GM23338 (cell line): ENCODE results near the gene SH2D6. TPM values are rescaled to one million over a fixed set of nuclear protein-coding genes. Genes with fewer than 3 reads are reported as not detected.

ENCODE experiments used
- ATAC-seq: fragments of 200-7000 bp; cut with Tn5 transposase; 3 replicates; pipeline ENCODE4 v1.9.1; 2020
- DNase-seq: peaks from one replicate; pipeline ENCODE4 v3.0.0-alpha.2; 2015; ENCODE audit warnings: low spot score
- H2AFZ ChIP-seq: fragments of 200-600 bp; sonication (generic); 2 replicates; pipeline ENCODE4 v1.8.0; 2016; ENCODE audit warnings: antibody characterized with exemption, mild to moderate bottlenecking, moderate library complexity
- H3F3A ChIP-seq: fragments of 200-600 bp; sonication (generic); replicated peaks from 2 replicates; pipeline ENCODE4 v1.8.0; 2017; ENCODE audit warnings: antibody characterized with exemption, mixed run types, low read depth
- H3K27ac ChIP-seq: fragments of 200-600 bp; sonication (generic); 2 replicates; pipeline ENCODE4 v1.6.1; 2016; ENCODE audit warnings: low read depth
- H3K27me3 ChIP-seq: fragments of 200-600 bp; sonication (generic); 2 replicates; pipeline ENCODE4 v1.8.0; 2016; ENCODE audit warnings: mild to moderate bottlenecking, mixed run types, moderate library complexity; ENCODE audit not compliant: insufficient read depth
- H3K36me3 ChIP-seq: fragments of 200-600 bp; sonication (generic); 2 replicates; pipeline ENCODE4 v1.8.0; 2016; ENCODE audit warnings: mild to moderate bottlenecking; ENCODE audit not compliant: insufficient read depth
- H3K4me1 ChIP-seq: fragments of 200-600 bp; sonication (generic); 2 replicates; pipeline ENCODE4 v1.8.0; 2016; ENCODE audit warnings: mild to moderate bottlenecking, moderate library complexity; ENCODE audit not compliant: insufficient read depth
- H3K4me2 ChIP-seq: fragments of 200-600 bp; sonication (generic); 2 replicates; pipeline ENCODE4 v1.7.1; 2017; ENCODE audit warnings: mixed run types
- H3K4me3 ChIP-seq: fragments of 200-600 bp; sonication (generic); 2 replicates; pipeline ENCODE4 v1.6.1; 2016; ENCODE audit warnings: mixed run types
- H3K79me2 ChIP-seq: fragments of 200-600 bp; sonication (generic); replicated peaks from 2 replicates; pipeline ENCODE4 v1.8.0; 2017; ENCODE audit warnings: mild to moderate bottlenecking; ENCODE audit not compliant: insufficient read depth
- H3K9me2 ChIP-seq: fragments of 200-600 bp; sonication (generic); 2 replicates; pipeline ENCODE4 v1.8.0; 2017; ENCODE audit not compliant: insufficient read depth
- H4K20me1 ChIP-seq: fragments of 200-600 bp; sonication (generic); replicated peaks from 2 replicates; pipeline ENCODE4 v1.8.0; 2017; ENCODE audit warnings: mild to moderate bottlenecking; ENCODE audit not compliant: insufficient read depth
- H3K27ac Mint-ChIP-seq: 2 replicates; pipeline ENCODE4 v1.8.0; 2020; ENCODE audit warnings: inconsistent platforms, mild to moderate bottlenecking, moderate library complexity, mixed read lengths
- H3K27me3 Mint-ChIP-seq: 3 replicates; pipeline ENCODE4 v1.8.0; 2022; ENCODE audit warnings: low read depth, mild to moderate bottlenecking, moderate library complexity, mixed read lengths, inconsistent platforms; ENCODE audit not compliant: insufficient read depth, poor library complexity
- H3K36me3 Mint-ChIP-seq: 3 replicates; pipeline ENCODE4 v1.8.0; 2021; ENCODE audit warnings: low read depth, mild to moderate bottlenecking, inconsistent platforms, moderate library complexity, mixed read lengths
- H3K4me1 Mint-ChIP-seq: 3 replicates; pipeline ENCODE4 v1.8.0; 2020; ENCODE audit warnings: mild to moderate bottlenecking, inconsistent platforms, mixed read lengths
- H3K4me3 Mint-ChIP-seq: 3 replicates; pipeline ENCODE4 v1.8.0; 2021; ENCODE audit warnings: moderate library complexity, mild to moderate bottlenecking, inconsistent platforms, mixed read lengths
- H3K9me3 Mint-ChIP-seq: 3 replicates; pipeline ENCODE4 v1.8.0; 2020; ENCODE audit warnings: moderate library complexity, mild to moderate bottlenecking, inconsistent platforms, mixed read lengths
- CREB1 ChIP-seq: fragments of 250-450 bp; sonication (Bioruptor Pico); IDR thresholded peaks from 2 replicates; pipeline ENCODE4 v1.5.0; 2020; ENCODE audit warnings: low read depth, mild to moderate bottlenecking, moderate library complexity
- ETS1 ChIP-seq: IDR thresholded peaks from 2 replicates; pipeline ENCODE4 v1.6.1; 2016; ENCODE audit warnings: antibody characterized with exemption
- NANOG ChIP-seq: IDR thresholded peaks from 2 replicates; pipeline ENCODE4 v1.6.1; 2016; ENCODE audit warnings: antibody characterized with exemption, borderline replicate concordance
- POLR2AphosphoS5 ChIP-seq: IDR thresholded peaks from 2 replicates; pipeline ENCODE4 v1.6.1; 2016; ENCODE audit warnings: antibody characterized with exemption, low read depth
- ZNF114 ChIP-seq: fragments of 250-450 bp; sonication (Bioruptor Pico); IDR thresholded peaks from 2 replicates; pipeline ENCODE4 v1.5.0; 2020; ENCODE audit warnings: mild to moderate bottlenecking, moderate library complexity
- polyA plus RNA-seq: library from polyadenylated mRNA; unstranded; fragments of >200 nt; fragmentation: Nextera tagmentation; extraction: Ambion mirVana; gene quantifications from 2 replicates; pipeline ENCODE4 v1.2.1, GENCODE V29; 2016
- total RNA-seq: library from RNA; depleted of rRNA; stranded (reverse); fragments of >200 nt; shearing (Covaris generic); gene quantifications from 2 replicates; pipeline ENCODE4 v1.2.3, GENCODE V29; 2014
- TF ChIP-seq, protein P1 (sequence below), 2 experiments: fragments of 200-600 bp in 1 of 2; sonication (generic) in 1 of 2; conservative IDR thresholded peaks; 2 replicates each; pipeline versions ENCODE4 v1.5.1 to v1.6.1; 2016 to 2017; ENCODE audit warnings: antibody characterized with exemption in 2 of 2, low read depth in 2 of 2, mild to moderate bottlenecking in 2 of 2, moderate library complexity in 1 of 2

SH2D6 gene
- total and polyA plus RNA-seq, 2 experiments from 2014 or later, result 0.37 TPM; not detected in 1

- Mint-ChIP-seq H3K36me3 (no peaks in the 10 kb centered on the region), H3K9me3 (no peaks in the 10 kb centered on the region; the same call in 2 of the 3 replicates), H3K27me3 (peaks cover 26% of the 10 kb centered on the region), H3K27ac (peak overlapping the region; percentile 93), H3K4me1 (peaks cover 36% of the 10 kb centered on the region), H3K4me3 (peak overlapping the region; percentile 68)
- no peak for ATAC-seq
- TF ChIP-seq CREB1 (CRISPR knock-in tag) (no peak), ETS1 (no peak)
- DNase-seq, result no peak
- H3K36me3 ChIP-seq, result no peaks in the 10 kb centered on the region
- H2AFZ ChIP-seq, result peak overlapping the region; percentile 74; the same call in 1 of the 2 replicates
- no peaks in the 10 kb centered on the region for H3K9me2 ChIP-seq
- peak overlapping the region; percentile 86 for H3K4me2 ChIP-seq
- no peaks in the 10 kb centered on the region for H4K20me1 ChIP-seq
- peaks cover 42% of the 10 kb centered on the region for H3K4me1 ChIP-seq
- H3K79me2 ChIP-seq, result no peaks in the 10 kb centered on the region
- peak overlapping the region; percentile 53 for H3K4me3 ChIP-seq
- no peaks in the 10 kb centered on the region for H3K27me3 ChIP-seq
- H3F3A ChIP-seq, result peaks cover 9% of the 10 kb centered on the region
- 0 out of 2 replicates have a peak overlapping the region, but pooled peaks have one; percentile 19 for H3K27ac ChIP-seq
Measured at GRCh38 chr2:85436836-85437487, 18.4 kb downstream of the SH2D6 start.

DNA sequence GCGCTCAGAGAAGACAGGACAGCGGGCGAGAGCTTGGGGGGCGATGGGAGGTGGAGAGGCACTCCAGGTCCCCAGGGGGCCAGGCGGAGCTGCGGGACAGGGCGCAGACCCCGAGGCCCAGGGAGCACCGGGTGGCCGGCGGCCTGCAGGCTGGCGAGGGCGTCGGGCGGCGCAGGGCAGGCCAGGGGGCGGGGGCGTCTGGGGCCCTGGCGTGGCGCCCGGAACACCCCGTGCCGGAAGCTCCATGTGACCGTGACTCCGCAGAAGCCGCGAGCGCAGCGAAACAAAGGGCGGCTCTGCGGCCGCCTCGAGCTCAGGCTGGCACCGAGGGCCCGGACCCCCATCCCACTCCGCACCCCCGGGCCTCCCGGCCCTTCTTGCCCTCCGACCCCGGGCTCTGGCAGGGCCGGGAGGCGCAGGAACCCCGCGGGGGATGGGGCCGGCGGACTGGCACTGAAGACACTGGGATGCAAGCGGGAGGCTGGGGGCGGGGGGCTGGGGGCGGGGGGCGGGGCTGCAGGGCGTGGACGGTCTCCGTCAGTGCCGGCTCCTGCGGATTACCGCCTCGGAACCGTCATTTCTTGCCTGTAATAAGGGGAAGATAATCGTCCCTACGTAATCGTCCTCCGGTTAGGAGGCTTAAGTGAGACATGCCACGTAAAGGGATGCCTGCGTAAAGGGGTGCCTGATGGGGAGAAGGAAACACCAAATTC is 19.1 kb downstream of the SH2D6 start:
- H2AFZ ChIP-seq, result peak overlapping the region; percentile 96

DNA sequence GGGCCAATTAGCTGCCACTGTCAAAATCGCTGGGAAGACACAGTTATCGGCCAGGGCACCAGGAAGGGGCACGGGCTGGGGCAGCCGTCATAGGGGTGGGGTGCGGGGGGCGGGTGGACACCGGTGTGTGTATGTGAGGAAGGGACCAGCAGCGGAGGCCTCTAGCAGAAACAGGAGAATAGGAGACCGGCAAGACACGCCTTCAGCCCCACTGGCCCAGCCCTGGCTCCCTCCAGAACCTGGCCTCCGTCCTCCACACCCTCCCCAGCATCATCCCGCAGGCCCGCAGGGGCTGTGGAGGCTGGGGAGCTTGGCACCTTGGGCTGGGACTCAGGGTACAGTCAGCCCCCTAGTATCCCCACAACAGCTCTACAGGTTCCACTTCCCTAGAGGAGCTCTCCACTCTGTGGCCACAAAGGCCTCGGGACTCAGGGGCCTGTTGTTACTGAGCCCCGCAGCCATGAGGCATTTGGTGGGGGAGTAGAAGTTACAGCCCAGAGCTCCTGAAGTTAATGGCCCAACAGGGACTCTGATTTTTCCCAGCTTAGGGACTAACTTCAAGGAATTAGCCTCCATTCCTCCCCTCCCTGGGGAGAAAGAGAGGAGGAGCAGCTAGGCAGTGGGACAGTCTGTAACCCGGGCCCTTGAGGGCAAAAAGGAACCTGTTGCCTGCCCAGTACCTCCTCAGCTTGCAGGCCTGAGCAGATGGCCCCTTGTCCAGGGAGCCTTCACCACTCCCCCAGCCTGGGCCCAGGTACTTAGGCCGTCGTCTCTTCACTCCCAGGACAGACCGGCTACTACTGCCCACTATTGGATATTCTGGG is 19.9 kb downstream of the SH2D6 start:
- H3K27me3 ChIP-seq, result no peaks in the 10 kb centered on the region
- Mint-ChIP-seq H3K4me1 (peaks cover 30% of the 10 kb centered on the region), H3K27me3 (peaks cover 22% of the 10 kb centered on the region), H3K4me3 (peak overlapping the region; percentile 70), H3K36me3 (no peaks in the 10 kb centered on the region), H3K27ac (0 out of 2 replicates have a peak overlapping the region, but pooled peaks have one; percentile 56), H3K9me3 (no peaks in the 10 kb centered on the region; the same call in 2 of the 3 replicates)
- peaks cover 30% of the 10 kb centered on the region for H3K4me1 ChIP-seq
- no peaks in the 10 kb centered on the region for H3K79me2 ChIP-seq
- H3K4me2 ChIP-seq, result peak overlapping the region; percentile 86
- H2AFZ ChIP-seq, result peak overlapping the region; percentile 96
- no peaks in the 10 kb centered on the region for H3K36me3 ChIP-seq
- H4K20me1 ChIP-seq, result no peaks in the 10 kb centered on the region
- ATAC-seq (peak; percentile 30), DNase-seq (no peak)
- no peak for TF ChIP-seq ZNF114 (CRISPR knock-in tag)
- TF ChIP-seq, protein P1, sequence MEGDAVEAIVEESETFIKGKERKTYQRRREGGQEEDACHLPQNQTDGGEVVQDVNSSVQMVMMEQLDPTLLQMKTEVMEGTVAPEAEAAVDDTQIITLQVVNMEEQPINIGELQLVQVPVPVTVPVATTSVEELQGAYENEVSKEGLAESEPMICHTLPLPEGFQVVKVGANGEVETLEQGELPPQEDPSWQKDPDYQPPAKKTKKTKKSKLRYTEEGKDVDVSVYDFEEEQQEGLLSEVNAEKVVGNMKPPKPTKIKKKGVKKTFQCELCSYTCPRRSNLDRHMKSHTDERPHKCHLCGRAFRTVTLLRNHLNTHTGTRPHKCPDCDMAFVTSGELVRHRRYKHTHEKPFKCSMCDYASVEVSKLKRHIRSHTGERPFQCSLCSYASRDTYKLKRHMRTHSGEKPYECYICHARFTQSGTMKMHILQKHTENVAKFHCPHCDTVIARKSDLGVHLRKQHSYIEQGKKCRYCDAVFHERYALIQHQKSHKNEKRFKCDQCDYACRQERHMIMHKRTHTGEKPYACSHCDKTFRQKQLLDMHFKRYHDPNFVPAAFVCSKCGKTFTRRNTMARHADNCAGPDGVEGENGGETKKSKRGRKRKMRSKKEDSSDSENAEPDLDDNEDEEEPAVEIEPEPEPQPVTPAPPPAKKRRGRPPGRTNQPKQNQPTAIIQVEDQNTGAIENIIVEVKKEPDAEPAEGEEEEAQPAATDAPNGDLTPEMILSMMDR (conservative IDR thresholded peaks at IDR 0.05; ENCODE audit: low read depth in 2 of 2), result 0 out of 4 replicates have a peak, but pooled peaks of 1 of the 2 experiments have one; percentile 6
- H3F3A ChIP-seq, result peaks cover 9% of the 10 kb centered on the region
- peak overlapping the region; percentile 53 for H3K4me3 ChIP-seq
- no peaks in the 10 kb centered on the region for H3K9me2 ChIP-seq
- no peak overlapping the region for H3K27ac ChIP-seq

More for the DNA sequence above, 19.1 kb downstream of the SH2D6 start:
- TF ChIP-seq NANOG, result no peak
- peak; percentile 48 for TF ChIP-seq POLR2AphosphoS5
- Mint-ChIP-seq H3K4me3 (peak overlapping the region; percentile 70), H3K9me3 (no peaks in the 10 kb centered on the region; the same call in 2 of the 3 replicates), H3K27ac (peak overlapping the region; percentile 93), H3K27me3 (peaks cover 24% of the 10 kb centered on the region), H3K4me1 (peaks cover 34% of the 10 kb centered on the region), H3K36me3 (no peaks in the 10 kb centered on the region)
- peak overlapping the region; percentile 53 for H3K4me3 ChIP-seq
- H3K9me2 ChIP-seq, result no peaks in the 10 kb centered on the region
- H3K27ac ChIP-seq, result no peak overlapping the region
- no peaks in the 10 kb centered on the region for H3K27me3 ChIP-seq
- DNase-seq (peak; percentile 79), ATAC-seq (peak; percentile 67)
- peaks cover 35% of the 10 kb centered on the region for H3K4me1 ChIP-seq
- H3K36me3 ChIP-seq, result no peaks in the 10 kb centered on the region
- H3K4me2 ChIP-seq, result peak overlapping the region; percentile 86
- no peaks in the 10 kb centered on the region for H3K79me2 ChIP-seq
- no peaks in the 10 kb centered on the region for H4K20me1 ChIP-seq
- H3F3A ChIP-seq, result peaks cover 9% of the 10 kb centered on the region
